Endothelial cell of umbilical vein (primary cell): ENCODE results near the gene SFXN3. TPM values are rescaled to one million over a fixed set of nuclear protein-coding genes. Genes with fewer than 3 reads are reported as not detected.

Experiments
- BruUV-seq: library from RNA; stranded (reverse); fragments of 400-500 nt; replicated peaks from 2 replicates; lab custom pipeline; 2021; lab: Mats Ljungman, UMichigan
- CTCF ChIA-PET: fragments of 300-600, 350-600 bp; sonication (Branson Sonifier 250); formaldehyde crosslinking; loops from one replicate; lab custom pipeline; 2021; ENCODE audit warnings: antibody characterized with exemption, inconsistent platforms; lab: Charles Lee
- POLR2A ChIA-PET: fragments of 300-600, 350-600 bp; sonication (Branson Sonifier 250); formaldehyde crosslinking; loops from one replicate; lab custom pipeline; 2021; ENCODE audit warnings: antibody characterized with exemption, inconsistent platforms; lab: Charles Lee
- DNase-seq: peaks from one replicate; pipeline ENCODE4 v3.0.0-alpha.2; 2011; ENCODE audit warnings: low read depth, low spot score
- FAIRE-seq: peaks from 2 replicates; lab custom pipeline; 2011; peaks lifted over from hg19 to GRCh38; lab: Jason Lieb, UNC
- H2AFZ ChIP-seq: 2 replicates; pipeline ENCODE4 v1.6.0; 2012; ENCODE audit warnings: low read depth, low read length, control low read depth, inconsistent platforms
- H3K27ac ChIP-seq: 2 replicates; pipeline ENCODE4 v1.5.1; 2011; ENCODE audit warnings: low read depth, mild to moderate bottlenecking, control low read depth, low read length, moderate library complexity; ENCODE audit not compliant: insufficient read depth
- H3K27me3 ChIP-seq, 2 experiments: 2 replicates each; pipeline versions ENCODE4 v1.6.0 to v1.6.1; 2011; ENCODE audit warnings: low read length in 2 of 2, mixed read lengths in 1 of 2; ENCODE audit not compliant: control insufficient read depth in 2 of 2, insufficient read depth in 2 of 2
- H3K36me3 ChIP-seq, 2 experiments: 2 replicates in 1 of 2; 3 replicates in 1 of 2; pipeline ENCODE4 v1.5.1; 2011; ENCODE audit warnings: low read length in 2 of 2, mild to moderate bottlenecking in 1 of 2, moderate library complexity in 1 of 2; ENCODE audit not compliant: control insufficient read depth in 2 of 2, insufficient read depth in 2 of 2; ENCODE audit errors: extremely low read depth in 1 of 2
- H3K4me1 ChIP-seq: 3 replicates; pipeline ENCODE4 v1.5.1; 2011; ENCODE audit warnings: mild to moderate bottlenecking, low read length; ENCODE audit not compliant: control insufficient read depth, insufficient read depth; ENCODE audit errors: extremely low read depth
- H3K4me2 ChIP-seq: 2 replicates; pipeline ENCODE4 v1.6.1; 2011; ENCODE audit warnings: low read length, control low read depth, mixed read lengths; ENCODE audit not compliant: insufficient read depth
- H3K4me3 ChIP-seq, 3 experiments: fragments of 200-600 bp in 1 of 3; sonication (generic), shearing (Covaris generic) in 1 of 3; replicated peaks in 1 of 3; 2 replicates each; pipeline ENCODE4 v1.5.1; 2011 to 2016; ENCODE audit warnings: control low read depth in 3 of 3, low read length in 3 of 3, mild to moderate bottlenecking in 2 of 3, inconsistent platforms in 1 of 3, low read depth in 1 of 3, moderate library complexity in 1 of 3; ENCODE audit not compliant: insufficient read depth in 1 of 3
- H3K79me2 ChIP-seq: 2 replicates; pipeline ENCODE4 v1.6.0; 2012; ENCODE audit warnings: low read length, inconsistent platforms; ENCODE audit not compliant: control insufficient read depth, insufficient read depth
- H3K9ac ChIP-seq: replicated peaks from 2 replicates; pipeline ENCODE3; 2011; ENCODE audit warnings: low read length, control low read depth; ENCODE audit not compliant: insufficient read depth; ENCODE audit errors: extremely low read depth
- H3K9me1 ChIP-seq: replicated peaks from 3 replicates; pipeline ENCODE4 v1.6.0; 2011; ENCODE audit warnings: mild to moderate bottlenecking, low read length; ENCODE audit not compliant: control insufficient read depth, insufficient read depth; ENCODE audit errors: extremely low read depth
- H3K9me3 ChIP-seq: replicated peaks from 2 replicates; pipeline ENCODE4 v1.5.1; 2012; ENCODE audit warnings: low read length, inconsistent platforms; ENCODE audit not compliant: control insufficient read depth, insufficient read depth
- H4K20me1 ChIP-seq: replicated peaks from 2 replicates; pipeline ENCODE3; 2011; ENCODE audit warnings: mild to moderate bottlenecking, low read length; ENCODE audit not compliant: control insufficient read depth, insufficient read depth; ENCODE audit errors: extremely low read depth
- EZH2 ChIP-seq: IDR thresholded peaks from 2 replicates; pipeline ENCODE4 v1.6.1; 2012; ENCODE audit warnings: borderline replicate concordance, low read depth, mild to moderate bottlenecking, moderate library complexity, low read length, inconsistent platforms; ENCODE audit not compliant: severe bottlenecking
- FOS ChIP-seq: IDR thresholded peaks from 2 replicates; pipeline ENCODE4 v1.6.1; 2011; ENCODE audit warnings: mild to moderate bottlenecking, low read length, moderate library complexity, borderline replicate concordance; ENCODE audit not compliant: insufficient read depth
- GATA2 ChIP-seq: IDR thresholded peaks from 2 replicates; pipeline ENCODE4 v1.7.0; 2011; ENCODE audit warnings: low read depth, mild to moderate bottlenecking, moderate library complexity, mixed read lengths, low read length; ENCODE audit not compliant: insufficient read length, insufficient read depth
- JUN ChIP-seq: IDR thresholded peaks from 2 replicates; pipeline ENCODE4 v1.6.1; 2011; ENCODE audit warnings: borderline replicate concordance, low read depth; ENCODE audit not compliant: insufficient read length, insufficient read depth
- MYC ChIP-seq: IDR thresholded peaks from one replicate; pipeline ENCODE4 v1.6.1; 2011; ENCODE audit warnings: mild to moderate bottlenecking, low read depth, low read length
- POLR2A ChIP-seq: IDR thresholded peaks from 2 replicates; pipeline ENCODE4 v1.6.1; 2012; ENCODE audit warnings: low read depth, mild to moderate bottlenecking, control low read depth, low read length
- POLR2AphosphoS5 ChIP-seq: IDR thresholded peaks from 2 replicates; pipeline ENCODE4 v1.6.1; 2012; ENCODE audit warnings: low read depth, mild to moderate bottlenecking, control low read depth, low read length, moderate library complexity; ENCODE audit not compliant: insufficient read depth
- dilution Hi-C: fragments of 300-500 bp; cut with MboI; formaldehyde crosslinking; loops from one replicate; pipeline ENCODE4 v1.15.0; 2019; ENCODE audit warnings: low sequenced_read_pairs; ENCODE audit not compliant: extremely low pct_ligation_motif_present
- intact Hi-C: fragments of 100-400 bp; cut with micrococcal nuclease; formaldehyde crosslinking; loops from one replicate; pipeline ENCODE4 v1.10.0; 2022
- polyA plus RNA-seq, 4 experiments: library from polyadenylated mRNA; depleted of rRNA in 3 of 4; stranded (reverse) in 3 of 4; unstranded in 1 of 4; fragments of >200 nt; gene quantifications; 2 replicates each; pipeline versions ENCODE4 v1.2.1 to v1.2.3, GENCODE V29; 2011 to 2012; ENCODE audit warnings: missing spikeins in 1 of 4
- total RNA-seq: library from RNA; stranded (reverse); gene quantifications from 2 replicates; pipeline ENCODE4 v1.2.3, GENCODE V29; 2021
- TF ChIP-seq, protein P1 (sequence below): IDR thresholded peaks from 2 replicates; pipeline ENCODE4 v1.6.1; 2011; ENCODE audit not compliant: insufficient read depth, insufficient read length
- TF ChIP-seq, protein P2 (sequence below), 2 donors: IDR thresholded peaks; 1 replicate in 1 of 2; 2 replicates in 1 of 2; pipeline ENCODE4 v1.5.1; 2011; ENCODE audit warnings: low read length in 2 of 2, mild to moderate bottlenecking in 2 of 2, moderate library complexity in 2 of 2, control low read depth in 1 of 2, inconsistent platforms in 1 of 2, low read depth in 1 of 2; ENCODE audit not compliant: insufficient read depth in 1 of 2; ENCODE audit errors: extremely low read depth in 1 of 2

Gene SFXN3
- total and polyA plus RNA-seq, 2 donors (not counting 3 experiments of a cell fraction or from before 2014, with no cell fraction given): 83.1 to 117 TPM

DNA sequence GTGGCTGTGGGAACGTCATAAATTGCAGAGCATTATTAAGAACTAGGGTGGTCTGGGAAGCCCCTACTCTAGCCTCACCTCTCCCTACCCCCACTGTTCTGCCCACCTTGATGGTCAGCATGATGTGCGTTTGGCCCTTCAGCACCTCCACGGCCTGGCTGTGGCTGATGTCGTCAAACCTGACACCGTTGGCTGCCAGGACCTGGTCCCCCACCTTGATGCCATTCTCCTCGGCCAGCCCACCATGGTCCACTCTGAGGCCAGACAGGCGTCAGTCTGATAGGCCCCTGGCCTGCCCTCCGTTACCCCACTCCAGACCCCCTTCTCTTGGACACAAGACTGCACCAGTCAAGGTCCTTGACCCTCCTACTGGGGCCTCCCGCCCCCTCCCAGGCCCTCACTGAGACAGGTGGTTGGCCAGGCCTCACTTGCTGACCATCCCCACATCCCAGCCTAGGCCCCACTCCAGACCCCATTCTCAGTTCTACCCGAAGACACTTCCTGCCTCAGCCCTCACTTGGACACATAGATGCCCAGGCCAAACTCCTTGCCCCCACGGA, 9.3 kb upstream of the SFXN3 start:
- Histone ChIP-seq H3K4me3 (no peak overlapping the region), H3K79me2 (no peaks in the 10 kb centered on the region), H4K20me1 (no peaks in the 10 kb centered on the region), H3K27me3 (no peaks in the 10 kb centered on the region), H3K9me1 (no peaks in the 10 kb centered on the region), H2AFZ (no peak overlapping the region), H3K9me3 (no peaks in the 10 kb centered on the region), H3K36me3 (no peaks in the 10 kb centered on the region), H3K9ac (no peak overlapping the region), H3K4me1 (no peaks in the 10 kb centered on the region), H3K27ac (no peak overlapping the region), H3K4me2 (no peak overlapping the region)
- dilution Hi-C loops (no loop called here), intact Hi-C loops (no loop called here)
- no peak for TF ChIP-seq FOS
- TF ChIP-seq GATA2: no peak
- TF ChIP-seq, protein P1, sequence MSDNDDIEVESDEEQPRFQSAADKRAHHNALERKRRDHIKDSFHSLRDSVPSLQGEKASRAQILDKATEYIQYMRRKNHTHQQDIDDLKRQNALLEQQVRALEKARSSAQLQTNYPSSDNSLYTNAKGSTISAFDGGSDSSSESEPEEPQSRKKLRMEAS: no peak
- TF ChIP-seq POLR2A: no peak
- no peak for TF ChIP-seq JUN
- no peak for TF ChIP-seq EZH2
- no peak for TF ChIP-seq POLR2AphosphoS5
- TF ChIP-seq MYC: no peak
- TF ChIP-seq, protein P2, sequence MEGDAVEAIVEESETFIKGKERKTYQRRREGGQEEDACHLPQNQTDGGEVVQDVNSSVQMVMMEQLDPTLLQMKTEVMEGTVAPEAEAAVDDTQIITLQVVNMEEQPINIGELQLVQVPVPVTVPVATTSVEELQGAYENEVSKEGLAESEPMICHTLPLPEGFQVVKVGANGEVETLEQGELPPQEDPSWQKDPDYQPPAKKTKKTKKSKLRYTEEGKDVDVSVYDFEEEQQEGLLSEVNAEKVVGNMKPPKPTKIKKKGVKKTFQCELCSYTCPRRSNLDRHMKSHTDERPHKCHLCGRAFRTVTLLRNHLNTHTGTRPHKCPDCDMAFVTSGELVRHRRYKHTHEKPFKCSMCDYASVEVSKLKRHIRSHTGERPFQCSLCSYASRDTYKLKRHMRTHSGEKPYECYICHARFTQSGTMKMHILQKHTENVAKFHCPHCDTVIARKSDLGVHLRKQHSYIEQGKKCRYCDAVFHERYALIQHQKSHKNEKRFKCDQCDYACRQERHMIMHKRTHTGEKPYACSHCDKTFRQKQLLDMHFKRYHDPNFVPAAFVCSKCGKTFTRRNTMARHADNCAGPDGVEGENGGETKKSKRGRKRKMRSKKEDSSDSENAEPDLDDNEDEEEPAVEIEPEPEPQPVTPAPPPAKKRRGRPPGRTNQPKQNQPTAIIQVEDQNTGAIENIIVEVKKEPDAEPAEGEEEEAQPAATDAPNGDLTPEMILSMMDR (IDR thresholded peaks at IDR 0.05; ENCODE audit: extremely low read depth in 1 of 2, insufficient read depth in 1 of 2, low read depth in 1 of 2, low read length in 2 of 2): no peak
- ChIA-PET CTCF (interaction anchor here (1.0 kb wide), 1 partner anchor 19 kb away, joined by 4 read pairs; no protein-coding TSS in a partner anchor), POLR2A (no interaction called here)
- FAIRE-seq: no peak
- no peak for DNase-seq
- no TSS peak for BruUV-seq
